CD4-positive, CD25-positive, alpha-beta regulatory T cell (primary cell): Measurements from ENCODE around the gene FUOM. TPM values are rescaled to one million over a fixed set of nuclear protein-coding genes. Genes with fewer than 3 reads are reported as not detected.
"Not testable (repeated sequence)": the region's sequence is repeated elsewhere in the genome, so short reads cannot be mapped to it uniquely, and the experiment has no call there.

Source experiments
- ATAC-seq, 2 donors: fragments of 150-1000 bp; cut with Tn5 transposase; one replicate each; pipeline ENCODE4 v1.10.0; 2021; ENCODE audit warnings: low read depth in 2 of 2, moderate number of reproducible peaks in 2 of 2, moderate library complexity in 1 of 2
- DNase-seq, 3 donors: peaks; one replicate each; pipeline versions ENCODE4 v3.0.0 to v3.0.0-alpha.2; 2012 to 2022; ENCODE audit warnings: mixed read lengths in 1 of 3
- H3K27ac ChIP-seq: one replicate; pipeline ENCODE4 v1.7.0; 2013; ENCODE audit warnings: mild to moderate bottlenecking, low read length; ENCODE audit not compliant: insufficient read depth, poor library complexity, severe bottlenecking
- H3K27me3 ChIP-seq: one replicate; pipeline ENCODE4 v1.7.0; 2013; ENCODE audit warnings: low read length; ENCODE audit not compliant: control insufficient read depth, insufficient read depth
- H3K36me3 ChIP-seq: one replicate; pipeline ENCODE4 v1.7.0; 2013; ENCODE audit warnings: mild to moderate bottlenecking, low read length, moderate library complexity; ENCODE audit not compliant: control insufficient read depth, insufficient read depth
- H3K4me1 ChIP-seq: 2 replicates; pipeline ENCODE4 v1.7.0; 2013; ENCODE audit warnings: mild to moderate bottlenecking, low read length; ENCODE audit not compliant: insufficient read depth, control insufficient read depth, poor library complexity, severe bottlenecking
- H3K4me3 ChIP-seq: one replicate; pipeline ENCODE4 v1.7.0; 2013; ENCODE audit warnings: low read depth, mild to moderate bottlenecking, low read length, moderate library complexity
- H3K9me3 ChIP-seq, 2 experiments: 1 replicate in 1 of 2; 2 replicates in 1 of 2; pipeline ENCODE4 v1.7.0; 2013; ENCODE audit warnings: low read length in 2 of 2, mild to moderate bottlenecking in 1 of 2, moderate library complexity in 1 of 2; ENCODE audit not compliant: control insufficient read depth in 2 of 2
- H3K27ac Mint-ChIP-seq, 3 donors: one replicate each; pipeline ENCODE4 v1.8.0; 2020 to 2022; ENCODE audit warnings: mild to moderate bottlenecking in 3 of 3, mixed read lengths in 3 of 3, moderate library complexity in 2 of 3
- H3K27me3 Mint-ChIP-seq: one replicate; pipeline ENCODE4 v1.8.0; 2022; ENCODE audit warnings: mild to moderate bottlenecking, mixed read lengths
- H3K36me3 Mint-ChIP-seq: one replicate; pipeline ENCODE4 v1.8.0; 2020; ENCODE audit warnings: mixed read lengths
- H3K4me1 Mint-ChIP-seq, 4 donors: one replicate each; pipeline ENCODE4 v1.8.0; 2020 to 2022; ENCODE audit warnings: mixed read lengths in 4 of 4, mild to moderate bottlenecking in 1 of 4
- H3K4me3 Mint-ChIP-seq, 4 donors: one replicate each; pipeline ENCODE4 v1.8.0; 2020 to 2022; ENCODE audit warnings: mild to moderate bottlenecking in 4 of 4, mixed read lengths in 4 of 4, moderate library complexity in 3 of 4
- H3K9me3 Mint-ChIP-seq, 7 donors: one replicate each; pipeline ENCODE4 v1.8.0; 2020 to 2022; ENCODE audit warnings: mixed read lengths in 7 of 7, mild to moderate bottlenecking in 3 of 7, moderate library complexity in 2 of 7
- polyA plus RNA-seq, 4 donors: library from polyadenylated mRNA; unstranded; fragments of 300-500 nt; fragmentation: Illumina TruSeq; gene quantifications; one replicate each; pipeline ENCODE4 v1.2.3, GENCODE V29; 2021
- total RNA-seq: library from RNA; stranded (reverse); gene quantifications from one replicate; pipeline ENCODE4 v1.2.3, GENCODE V29; 2022

The FUOM gene
- total and polyA plus RNA-seq, 5 donors from 2014 or later = 7.1 to 21.9 (median 17.8) TPM

DNA sequence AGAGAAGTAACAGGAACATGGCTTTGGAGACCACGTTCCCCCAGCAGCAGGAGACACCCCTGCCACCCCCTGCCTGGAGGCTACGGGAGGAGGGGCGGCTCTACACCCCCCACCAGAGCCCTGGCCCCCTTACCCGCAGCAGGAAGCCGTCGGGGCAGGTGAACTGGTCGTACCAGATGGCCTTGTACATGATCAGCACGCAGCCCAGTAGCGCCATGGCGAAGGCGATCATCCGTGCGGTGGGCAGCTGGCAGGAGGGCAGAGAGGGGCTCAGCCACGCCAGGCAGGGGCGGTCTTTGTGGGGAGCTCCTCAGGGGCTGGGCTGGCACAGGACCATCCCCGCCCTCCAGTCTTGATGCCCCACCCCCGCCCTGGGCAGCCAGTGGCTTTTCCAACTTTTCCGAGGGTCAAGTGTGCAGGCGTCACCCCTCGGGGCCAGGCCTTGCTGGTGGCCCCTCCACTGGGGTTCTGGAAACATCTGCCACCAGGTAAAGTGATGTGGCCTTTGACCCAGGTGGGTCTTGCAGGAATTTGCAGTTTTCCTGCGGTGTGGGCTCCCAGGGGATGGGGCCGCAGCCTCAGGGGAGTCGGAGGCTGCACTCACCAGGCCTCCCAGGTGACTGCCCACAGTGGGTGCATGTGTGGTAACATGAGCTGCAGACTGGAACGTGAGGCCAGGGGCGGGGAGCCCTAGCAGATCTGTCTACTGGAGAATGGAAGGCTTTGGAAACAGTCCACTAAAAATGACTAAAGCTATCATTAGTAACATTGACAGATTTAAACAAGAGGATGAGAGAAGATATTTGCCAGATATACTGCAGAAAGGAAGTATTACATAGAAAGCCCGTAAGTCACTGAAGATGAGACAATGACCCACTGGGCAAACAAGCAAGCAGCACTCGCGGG, 30.8 kb downstream of the FUOM start:
- H3K4me1 Mint-ChIP-seq = peaks cover 0 to 21% (median 7%) of the 10 kb centered on the region in 4 donors
- no peak for ATAC-seq
- Histone ChIP-seq H3K9me3 (no peaks in the 10 kb centered on the region), H3K27me3 (peaks cover 2% of the 10 kb centered on the region), H3K4me1 (peaks cover 32% of the 10 kb centered on the region), H3K4me3 (no peak overlapping the region), H3K27ac (no peak overlapping the region), H3K36me3 (no peaks in the 10 kb centered on the region)
- no peaks in the 10 kb centered on the region for H3K9me3 Mint-ChIP-seq
- H3K27me3 Mint-ChIP-seq = peaks cover 52% of the 10 kb centered on the region
- peak overlapping the region in 1 of 3 donors; percentile 63 for H3K27ac Mint-ChIP-seq
- DNase-seq = no peak
- peak overlapping the region in 2 of 4 donors; percentile 15 to 41 for H3K4me3 Mint-ChIP-seq
- H3K36me3 Mint-ChIP-seq = no peaks in the 10 kb centered on the region

DNA sequence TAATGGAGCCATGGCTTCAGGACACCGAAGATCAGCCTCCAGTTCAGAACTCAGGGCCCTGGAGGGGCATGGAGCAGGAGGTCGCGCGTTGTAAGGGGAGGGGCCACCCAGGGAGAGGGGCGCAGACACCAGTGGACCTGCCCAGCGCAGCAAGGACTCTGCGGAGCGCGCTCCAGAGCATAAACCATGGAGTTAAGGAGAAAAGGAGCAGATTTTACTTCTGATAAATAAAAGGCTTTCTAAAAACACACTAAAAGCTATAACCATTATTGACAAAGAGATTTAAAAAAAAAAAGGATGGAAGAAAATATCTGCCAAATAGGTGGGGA, 31.6 kb downstream of the FUOM start:
- Mint-ChIP-seq H3K27me3 (peaks cover 48% of the 10 kb centered on the region), H3K27ac (no peak overlapping the region), H3K36me3 (no peaks in the 10 kb centered on the region), H3K4me1 (peaks cover 0 to 21% (median 7%) of the 10 kb centered on the region in 4 donors), H3K9me3 (no peaks in the 10 kb centered on the region), H3K4me3 (peak overlapping the region in 3 of 4 donors; percentile 35 to 51 (median 41))
- ATAC-seq (no peak), DNase-seq (no peak)
- Histone ChIP-seq H3K4me1 (peaks cover 32% of the 10 kb centered on the region), H3K27me3 (peaks cover 2% of the 10 kb centered on the region), H3K36me3 (no peaks in the 10 kb centered on the region), H3K27ac (no peak overlapping the region), H3K4me3 (no peak overlapping the region), H3K9me3 (no peaks in the 10 kb centered on the region)

DNA sequence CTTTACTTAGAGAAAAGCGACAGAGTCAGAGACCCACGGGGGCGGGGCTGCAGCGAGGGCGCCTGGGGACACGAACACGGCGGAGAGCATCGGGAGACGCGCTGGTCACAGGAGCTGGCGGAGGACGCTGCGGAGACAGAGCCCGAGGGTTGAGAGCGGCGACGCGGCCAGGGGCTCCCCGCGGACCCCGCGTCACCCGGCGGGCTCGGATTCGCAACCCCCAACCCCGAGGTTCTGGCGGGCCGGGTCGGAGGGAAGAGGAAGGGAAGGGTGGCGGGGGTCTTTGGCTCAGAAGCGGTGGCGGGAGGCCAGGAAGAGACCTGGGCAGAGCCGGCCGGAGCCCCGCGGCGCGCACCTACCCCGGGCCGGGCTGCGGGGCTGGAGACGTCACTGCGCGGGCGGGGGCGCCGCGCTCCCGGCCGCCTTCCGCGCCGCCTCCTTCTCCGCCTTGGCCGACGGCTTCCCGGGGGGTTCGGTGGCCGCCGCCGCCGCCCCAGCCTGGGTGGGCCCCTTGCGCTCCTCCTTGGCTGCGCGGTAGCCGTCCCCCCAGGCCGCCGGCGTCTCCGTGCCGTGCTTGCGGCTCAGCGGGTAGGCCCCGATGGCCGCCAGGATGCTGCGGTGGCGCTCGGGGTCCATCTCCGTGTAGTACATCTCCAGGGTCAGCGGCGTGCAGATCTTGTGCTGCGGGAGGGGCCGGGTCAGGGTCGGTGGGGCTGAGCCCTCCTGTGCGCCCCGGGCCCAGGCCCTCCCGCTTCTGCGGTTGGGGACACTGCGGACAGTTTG, 32.2 kb downstream of the FUOM start:
- H3K4me3 ChIP-seq = no peak overlapping the region
- Mint-ChIP-seq H3K27me3 (peaks cover 42% of the 10 kb centered on the region), H3K9me3 (no peaks in the 10 kb centered on the region), H3K4me3 (peak overlapping the region in 3 of 4 donors; percentile 75 to 89 (median 79)), H3K4me1 (peaks cover 0 to 20% (median 4%) of the 10 kb centered on the region in 4 donors), H3K36me3 (no peaks in the 10 kb centered on the region), H3K27ac (peak overlapping the region in 1 of 3 donors; percentile 86)
- DNase-seq = peak in 1 of 3 donors; percentile 15
- no peak overlapping the region for H3K27ac ChIP-seq
- H3K4me1 ChIP-seq = peaks cover 32% of the 10 kb centered on the region
- H3K9me3 ChIP-seq = no peaks in the 10 kb centered on the region
- ATAC-seq = no peak
- no peaks in the 10 kb centered on the region for H3K36me3 ChIP-seq
- H3K27me3 ChIP-seq = peaks cover 2% of the 10 kb centered on the region

DNA sequence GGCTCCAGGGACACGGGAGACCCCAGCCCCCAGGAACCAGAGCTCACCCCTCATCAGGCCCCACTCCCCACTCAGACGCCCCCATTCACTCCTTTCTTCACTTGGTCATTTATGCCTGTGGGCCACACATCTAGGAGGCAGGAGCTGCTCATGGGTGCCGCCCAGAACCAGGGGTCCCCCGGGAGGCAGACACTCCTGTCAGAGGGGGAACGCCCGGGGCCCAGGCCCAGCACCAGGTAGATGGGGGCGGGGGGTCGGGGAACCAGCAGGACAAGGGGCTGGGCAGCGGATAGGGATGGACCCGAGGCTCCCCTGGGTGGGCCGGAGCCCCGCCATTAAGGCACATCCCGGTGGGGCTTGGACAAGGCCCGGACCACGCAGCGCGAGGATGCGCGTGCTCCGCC, 33.0 kb downstream of the FUOM start:
- H3K4me3 Mint-ChIP-seq = peak overlapping the region in 1 of 4 donors; percentile 24
- Histone ChIP-seq H3K27me3 (peaks cover 2% of the 10 kb centered on the region), H3K9me3 (no peaks in the 10 kb centered on the region), H3K36me3 (no peaks in the 10 kb centered on the region), H3K4me3 (no peak overlapping the region), H3K4me1 (peaks cover 29% of the 10 kb centered on the region), H3K27ac (no peak overlapping the region)
- H3K36me3 Mint-ChIP-seq = no peaks in the 10 kb centered on the region
- ATAC-seq = no peak
- H3K4me1 Mint-ChIP-seq = peaks cover 2 to 17% (median 5%) of the 10 kb centered on the region in 4 donors
- H3K27ac Mint-ChIP-seq = no peak overlapping the region
- H3K9me3 Mint-ChIP-seq = peaks cover 0 to 5% (median 0%) of the 10 kb centered on the region in 7 donors
- DNase-seq = no peak
- H3K27me3 Mint-ChIP-seq = peaks cover 44% of the 10 kb centered on the region

DNA sequence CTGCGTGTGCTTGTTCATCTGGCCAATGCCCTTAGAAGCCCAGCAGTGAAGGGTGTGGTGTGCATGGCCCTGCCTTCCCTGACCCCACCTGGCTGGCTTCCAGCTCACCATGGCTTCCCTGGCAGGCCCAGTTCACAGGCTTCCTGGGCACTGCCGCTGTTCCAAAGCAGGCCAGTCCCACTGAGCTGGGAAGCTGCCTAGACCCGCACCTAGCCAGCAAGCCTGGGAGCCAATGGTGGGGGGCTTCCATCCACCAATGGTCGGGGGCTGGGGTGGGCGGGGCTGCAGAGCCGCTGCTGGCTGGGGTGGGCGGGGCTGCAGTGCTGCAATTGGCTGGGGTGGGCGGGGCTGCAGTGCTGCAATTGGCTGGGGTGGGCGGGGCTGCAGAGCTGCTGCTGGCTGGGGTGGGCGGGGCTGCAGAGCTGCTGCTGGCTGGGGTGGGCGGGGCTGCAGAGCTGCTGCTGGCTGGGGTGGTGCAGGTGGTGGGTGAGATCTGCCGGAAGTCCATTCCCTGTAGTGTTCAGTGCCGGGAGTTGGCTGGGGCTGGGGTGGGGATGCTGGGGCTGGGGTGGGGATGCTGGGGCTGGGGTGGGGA, 33.5 kb downstream of the FUOM start:
- peaks cover 24% of the 10 kb centered on the region for H3K4me1 ChIP-seq
- H3K36me3 Mint-ChIP-seq = no peaks in the 10 kb centered on the region
- peaks cover 39% of the 10 kb centered on the region for H3K27me3 Mint-ChIP-seq
- H3K27ac ChIP-seq = no peak overlapping the region
- DNase-seq (peak; percentile 48 to 53 (median 51)), ATAC-seq (peak; percentile 62 to 66)
- H3K36me3 ChIP-seq = no peaks in the 10 kb centered on the region
- H3K4me3 Mint-ChIP-seq = no peak overlapping the region
- H3K27ac Mint-ChIP-seq = no peak overlapping the region
- peaks cover 2 to 16% (median 4%) of the 10 kb centered on the region in 4 donors for H3K4me1 Mint-ChIP-seq
- H3K9me3 Mint-ChIP-seq = peaks cover 0 to 5% (median 0%) of the 10 kb centered on the region in 7 donors
- H3K27me3 ChIP-seq = peaks cover 2% of the 10 kb centered on the region
- no peaks in the 10 kb centered on the region for H3K9me3 ChIP-seq
- no peak overlapping the region for H3K4me3 ChIP-seq

DNA sequence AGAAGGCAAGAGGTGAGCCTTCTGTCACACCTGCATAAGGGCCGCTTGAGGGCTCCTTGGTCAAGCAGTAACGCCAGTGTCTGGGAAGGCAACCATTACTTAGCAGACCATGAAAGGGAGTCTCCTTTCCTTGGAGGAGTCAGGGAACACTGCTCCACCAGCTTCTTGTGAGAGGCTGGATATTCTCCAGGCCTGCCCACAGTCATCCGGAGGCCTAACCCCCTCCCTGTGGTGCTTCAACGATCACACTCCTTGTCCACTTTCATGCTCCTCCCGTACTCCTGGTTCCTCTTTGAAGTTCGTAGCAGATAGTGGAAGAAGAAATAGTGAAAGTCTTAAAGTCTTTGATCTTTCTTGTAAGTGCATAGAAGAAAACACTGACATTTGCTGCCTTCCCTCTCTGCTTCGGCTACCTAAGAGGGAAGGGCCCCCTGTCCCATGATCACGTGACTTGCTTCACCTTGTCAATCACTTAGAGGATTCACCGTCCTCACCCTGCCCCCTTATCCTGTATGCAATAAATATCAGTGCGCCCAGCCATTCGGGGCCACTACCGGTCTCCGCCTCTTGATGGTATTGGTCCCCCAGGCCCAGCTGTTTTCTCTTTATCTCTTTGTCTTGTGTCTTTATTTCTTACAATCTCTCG, 35.6 kb downstream of the FUOM start:
- H3K9me3 ChIP-seq, H3K27ac Mint-ChIP-seq, H3K4me3 Mint-ChIP-seq: not testable (repeated sequence)

DNA sequence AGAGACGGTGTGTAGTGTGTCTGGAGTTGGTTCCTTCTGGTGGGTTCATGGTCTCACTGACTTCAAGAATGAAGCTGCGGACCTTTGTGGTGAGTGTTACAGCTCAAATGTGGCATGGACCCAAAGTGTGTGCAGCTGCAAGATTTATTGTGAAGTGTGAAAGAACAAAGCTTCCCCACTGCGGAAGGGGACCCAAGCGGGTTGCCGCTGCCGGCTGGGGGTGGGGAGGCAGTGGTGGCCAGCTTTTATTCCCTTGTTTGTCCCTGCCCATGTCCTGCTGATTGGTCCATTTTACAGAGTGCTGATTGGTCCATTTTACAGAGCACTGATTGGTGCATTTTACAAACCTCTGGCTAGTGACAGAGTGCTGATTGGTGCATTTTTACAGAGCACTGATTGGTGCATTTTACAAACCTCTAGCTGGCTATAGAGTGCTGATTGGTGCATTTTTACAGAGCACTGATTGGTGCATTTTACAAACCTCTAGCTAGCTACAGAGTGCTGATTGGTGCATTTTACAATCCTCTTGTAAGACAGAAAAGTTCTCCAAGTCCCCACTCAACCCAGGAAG, 36.9 kb downstream of the FUOM start:
- not testable (repeated sequence) for H3K27me3 ChIP-seq, ATAC-seq, H3K27ac ChIP-seq, DNase-seq, H3K9me3 ChIP-seq, H3K36me3 Mint-ChIP-seq, H3K27ac Mint-ChIP-seq, H3K9me3 Mint-ChIP-seq, H3K4me3 ChIP-seq, H3K36me3 ChIP-seq
- Mint-ChIP-seq H3K27me3 (peaks cover 25% of the 10 kb centered on the region), H3K4me1 (peaks cover 4 to 19% (median 6%) of the 10 kb centered on the region in 4 donors), H3K4me3 (peak overlapping the region in 1 of 4 donors; percentile 10)
- H3K4me1 ChIP-seq = peaks cover 22% of the 10 kb centered on the region

More for the DNA sequence above, 35.6 kb downstream of the FUOM start:
- H3K27ac ChIP-seq, H3K36me3 ChIP-seq, H3K27me3 ChIP-seq, ATAC-seq, H3K4me3 ChIP-seq, DNase-seq, H3K36me3 Mint-ChIP-seq, H3K9me3 Mint-ChIP-seq: not testable (repeated sequence)
- peaks cover 31% of the 10 kb centered on the region for H3K4me1 ChIP-seq
- H3K4me1 Mint-ChIP-seq = peaks cover 4 to 25% (median 6%) of the 10 kb centered on the region in 4 donors
- H3K27me3 Mint-ChIP-seq = peaks cover 34% of the 10 kb centered on the region
